Endothelial cell of umbilical vein (primary cell): ENCODE data around the gene KRTAP10-11. TPM values are rescaled to one million over a fixed set of nuclear protein-coding genes. Genes with fewer than 3 reads are reported as not detected.

ENCODE experiments used
- BruUV-seq: library from RNA; stranded (reverse); fragments of 400-500 nt; replicated peaks from 2 replicates; lab custom pipeline; 2021; lab: Mats Ljungman, UMichigan
- CTCF ChIA-PET: fragments of 300-600, 350-600 bp; sonication (Branson Sonifier 250); formaldehyde crosslinking; loops from one replicate; lab custom pipeline; 2021; ENCODE audit warnings: antibody characterized with exemption, inconsistent platforms; lab: Charles Lee
- POLR2A ChIA-PET: fragments of 300-600, 350-600 bp; sonication (Branson Sonifier 250); formaldehyde crosslinking; loops from one replicate; lab custom pipeline; 2021; ENCODE audit warnings: antibody characterized with exemption, inconsistent platforms; lab: Charles Lee
- DNase-seq: peaks from one replicate; pipeline ENCODE4 v3.0.0-alpha.2; 2011; ENCODE audit warnings: low read depth, low spot score
- FAIRE-seq: peaks from 2 replicates; lab custom pipeline; 2011; peaks lifted over from hg19 to GRCh38; lab: Jason Lieb, UNC
- H2AFZ ChIP-seq: 2 replicates; pipeline ENCODE4 v1.6.0; 2012; ENCODE audit warnings: low read depth, low read length, control low read depth, inconsistent platforms
- H3K27ac ChIP-seq: 2 replicates; pipeline ENCODE4 v1.5.1; 2011; ENCODE audit warnings: low read depth, mild to moderate bottlenecking, control low read depth, low read length, moderate library complexity; ENCODE audit not compliant: insufficient read depth
- H3K27me3 ChIP-seq, 2 experiments: 2 replicates each; pipeline versions ENCODE4 v1.6.0 to v1.6.1; 2011; ENCODE audit warnings: low read length in 2 of 2, mixed read lengths in 1 of 2; ENCODE audit not compliant: control insufficient read depth in 2 of 2, insufficient read depth in 2 of 2
- H3K36me3 ChIP-seq, 2 experiments: 2 replicates in 1 of 2; 3 replicates in 1 of 2; pipeline ENCODE4 v1.5.1; 2011; ENCODE audit warnings: low read length in 2 of 2, mild to moderate bottlenecking in 1 of 2, moderate library complexity in 1 of 2; ENCODE audit not compliant: control insufficient read depth in 2 of 2, insufficient read depth in 2 of 2; ENCODE audit errors: extremely low read depth in 1 of 2
- H3K4me1 ChIP-seq: 3 replicates; pipeline ENCODE4 v1.5.1; 2011; ENCODE audit warnings: mild to moderate bottlenecking, low read length; ENCODE audit not compliant: control insufficient read depth, insufficient read depth; ENCODE audit errors: extremely low read depth
- H3K4me2 ChIP-seq: 2 replicates; pipeline ENCODE4 v1.6.1; 2011; ENCODE audit warnings: low read length, control low read depth, mixed read lengths; ENCODE audit not compliant: insufficient read depth
- H3K4me3 ChIP-seq, 3 experiments: fragments of 200-600 bp in 1 of 3; sonication (generic), shearing (Covaris generic) in 1 of 3; replicated peaks in 1 of 3; 2 replicates each; pipeline ENCODE4 v1.5.1; 2011 to 2016; ENCODE audit warnings: control low read depth in 3 of 3, low read length in 3 of 3, mild to moderate bottlenecking in 2 of 3, inconsistent platforms in 1 of 3, low read depth in 1 of 3, moderate library complexity in 1 of 3; ENCODE audit not compliant: insufficient read depth in 1 of 3
- H3K79me2 ChIP-seq: 2 replicates; pipeline ENCODE4 v1.6.0; 2012; ENCODE audit warnings: low read length, inconsistent platforms; ENCODE audit not compliant: control insufficient read depth, insufficient read depth
- H3K9ac ChIP-seq: replicated peaks from 2 replicates; pipeline ENCODE3; 2011; ENCODE audit warnings: low read length, control low read depth; ENCODE audit not compliant: insufficient read depth; ENCODE audit errors: extremely low read depth
- H3K9me1 ChIP-seq: replicated peaks from 3 replicates; pipeline ENCODE4 v1.6.0; 2011; ENCODE audit warnings: mild to moderate bottlenecking, low read length; ENCODE audit not compliant: control insufficient read depth, insufficient read depth; ENCODE audit errors: extremely low read depth
- H3K9me3 ChIP-seq: replicated peaks from 2 replicates; pipeline ENCODE4 v1.5.1; 2012; ENCODE audit warnings: low read length, inconsistent platforms; ENCODE audit not compliant: control insufficient read depth, insufficient read depth
- H4K20me1 ChIP-seq: replicated peaks from 2 replicates; pipeline ENCODE3; 2011; ENCODE audit warnings: mild to moderate bottlenecking, low read length; ENCODE audit not compliant: control insufficient read depth, insufficient read depth; ENCODE audit errors: extremely low read depth
- CTCF ChIP-seq, 2 donors: IDR thresholded peaks; 1 replicate in 1 of 2; 2 replicates in 1 of 2; pipeline ENCODE4 v1.5.1; 2011; ENCODE audit warnings: low read length in 2 of 2, mild to moderate bottlenecking in 2 of 2, moderate library complexity in 2 of 2, control low read depth in 1 of 2, inconsistent platforms in 1 of 2, low read depth in 1 of 2; ENCODE audit not compliant: insufficient read depth in 1 of 2; ENCODE audit errors: extremely low read depth in 1 of 2
- EZH2 ChIP-seq: IDR thresholded peaks from 2 replicates; pipeline ENCODE4 v1.6.1; 2012; ENCODE audit warnings: borderline replicate concordance, low read depth, mild to moderate bottlenecking, moderate library complexity, low read length, inconsistent platforms; ENCODE audit not compliant: severe bottlenecking
- FOS ChIP-seq: IDR thresholded peaks from 2 replicates; pipeline ENCODE4 v1.6.1; 2011; ENCODE audit warnings: mild to moderate bottlenecking, low read length, moderate library complexity, borderline replicate concordance; ENCODE audit not compliant: insufficient read depth
- GATA2 ChIP-seq: IDR thresholded peaks from 2 replicates; pipeline ENCODE4 v1.7.0; 2011; ENCODE audit warnings: low read depth, mild to moderate bottlenecking, moderate library complexity, mixed read lengths, low read length; ENCODE audit not compliant: insufficient read length, insufficient read depth
- MAX ChIP-seq: IDR thresholded peaks from 2 replicates; pipeline ENCODE4 v1.6.1; 2011; ENCODE audit not compliant: insufficient read depth, insufficient read length
- MYC ChIP-seq: IDR thresholded peaks from one replicate; pipeline ENCODE4 v1.6.1; 2011; ENCODE audit warnings: mild to moderate bottlenecking, low read depth, low read length
- POLR2A ChIP-seq: IDR thresholded peaks from 2 replicates; pipeline ENCODE4 v1.6.1; 2012; ENCODE audit warnings: low read depth, mild to moderate bottlenecking, control low read depth, low read length
- POLR2AphosphoS5 ChIP-seq: IDR thresholded peaks from 2 replicates; pipeline ENCODE4 v1.6.1; 2012; ENCODE audit warnings: low read depth, mild to moderate bottlenecking, control low read depth, low read length, moderate library complexity; ENCODE audit not compliant: insufficient read depth
- dilution Hi-C: fragments of 300-500 bp; cut with MboI; formaldehyde crosslinking; loops from one replicate; pipeline ENCODE4 v1.15.0; 2019; ENCODE audit warnings: low sequenced_read_pairs; ENCODE audit not compliant: extremely low pct_ligation_motif_present
- intact Hi-C: fragments of 100-400 bp; cut with micrococcal nuclease; formaldehyde crosslinking; loops from one replicate; pipeline ENCODE4 v1.10.0; 2022
- polyA plus RNA-seq, 4 experiments: library from polyadenylated mRNA; depleted of rRNA in 3 of 4; stranded (reverse) in 3 of 4; unstranded in 1 of 4; fragments of >200 nt; gene quantifications; 2 replicates each; pipeline versions ENCODE4 v1.2.1 to v1.2.3, GENCODE V29; 2011 to 2012; ENCODE audit warnings: missing spikeins in 1 of 4
- total RNA-seq: library from RNA; stranded (reverse); gene quantifications from 2 replicates; pipeline ENCODE4 v1.2.3, GENCODE V29; 2021

The KRTAP10-11 gene
- total and polyA plus RNA-seq, 2 donors (not counting 3 experiments of a cell fraction or from before 2014, with no cell fraction given) = not detected

GRCh38 chr21:44632067-44632466 is 14.1 kb upstream of the KRTAP10-11 start:
- H3K79me2 ChIP-seq = no peaks in the 10 kb centered on the region
- no peak overlapping the region for H3K4me3 ChIP-seq
- H3K27ac ChIP-seq = no peak overlapping the region
- intact Hi-C loops (no loop called here), dilution Hi-C loops (no loop called here)
- H3K4me2 ChIP-seq = no peak overlapping the region
- FAIRE-seq (no peak), DNase-seq (no peak)
- TF ChIP-seq GATA2 = no peak
- TF ChIP-seq FOS = no peak
- TF ChIP-seq MYC = no peak
- TF ChIP-seq CTCF (IDR thresholded peaks at IDR 0.05; ENCODE audit: extremely low read depth in 1 of 2, insufficient read depth in 1 of 2, low read depth in 1 of 2, low read length in 2 of 2) = no peak
- H3K4me1 ChIP-seq = no peaks in the 10 kb centered on the region
- no peaks in the 10 kb centered on the region for H3K9me1 ChIP-seq
- no peaks in the 10 kb centered on the region for H3K27me3 ChIP-seq
- ChIA-PET POLR2A (no interaction called here), CTCF (no interaction called here)
- BruUV-seq = no TSS peak
- no peak overlapping the region for H3K9ac ChIP-seq
- H4K20me1 ChIP-seq = no peaks in the 10 kb centered on the region
- no peaks in the 10 kb centered on the region for H3K36me3 ChIP-seq
- H3K9me3 ChIP-seq = no peaks in the 10 kb centered on the region
- no peak overlapping the region for H2AFZ ChIP-seq

- H3K9me3 ChIP-seq = no peaks in the 10 kb centered on the region
- no peaks in the 10 kb centered on the region for H3K27me3 ChIP-seq
- no peaks in the 10 kb centered on the region for H4K20me1 ChIP-seq
- FAIRE-seq = no peak
- H2AFZ ChIP-seq = no peak overlapping the region
- no peak overlapping the region for H3K4me3 ChIP-seq
- no peaks in the 10 kb centered on the region for H3K4me1 ChIP-seq
- no TSS peak for BruUV-seq
- no peak overlapping the region for H3K9ac ChIP-seq
- no peaks in the 10 kb centered on the region for H3K36me3 ChIP-seq
- no peaks in the 10 kb centered on the region for H3K9me1 ChIP-seq
- intact Hi-C loops (no loop called here), dilution Hi-C loops (no loop called here)
- H3K4me2 ChIP-seq = no peak overlapping the region
- no peaks in the 10 kb centered on the region for H3K79me2 ChIP-seq
- no peak overlapping the region for H3K27ac ChIP-seq
- no peak for TF ChIP-seq GATA2
- no peak for TF ChIP-seq MAX
- no peak for TF ChIP-seq MYC
- TF ChIP-seq FOS = no peak
- no peak for TF ChIP-seq EZH2
- no peak for TF ChIP-seq POLR2AphosphoS5
- no peak for TF ChIP-seq POLR2A
- ChIA-PET POLR2A (no interaction called here), CTCF (no interaction called here)
- DNase-seq = no peak
Observed at GRCh38 chr21:44636209-44637017, 9.8 kb upstream of the KRTAP10-11 start.
